ENCODE results near the gene CPLX1. TPM values are rescaled to one million over a fixed set of nuclear protein-coding genes. Genes with fewer than 3 reads are reported as not detected.
A peak's percentile ranks its signal among the peaks of the same experiment; 100 is the strongest.
"Not testable (repeated sequence)": the region's sequence is repeated elsewhere in the genome, so short reads cannot be mapped to it uniquely, and the experiment has no call there.

CPLX1 gene
- total RNA-seq, 8 experiments from 2014 or later, result 1.8 to 15.1 (median 5.4) TPM

DNA sequence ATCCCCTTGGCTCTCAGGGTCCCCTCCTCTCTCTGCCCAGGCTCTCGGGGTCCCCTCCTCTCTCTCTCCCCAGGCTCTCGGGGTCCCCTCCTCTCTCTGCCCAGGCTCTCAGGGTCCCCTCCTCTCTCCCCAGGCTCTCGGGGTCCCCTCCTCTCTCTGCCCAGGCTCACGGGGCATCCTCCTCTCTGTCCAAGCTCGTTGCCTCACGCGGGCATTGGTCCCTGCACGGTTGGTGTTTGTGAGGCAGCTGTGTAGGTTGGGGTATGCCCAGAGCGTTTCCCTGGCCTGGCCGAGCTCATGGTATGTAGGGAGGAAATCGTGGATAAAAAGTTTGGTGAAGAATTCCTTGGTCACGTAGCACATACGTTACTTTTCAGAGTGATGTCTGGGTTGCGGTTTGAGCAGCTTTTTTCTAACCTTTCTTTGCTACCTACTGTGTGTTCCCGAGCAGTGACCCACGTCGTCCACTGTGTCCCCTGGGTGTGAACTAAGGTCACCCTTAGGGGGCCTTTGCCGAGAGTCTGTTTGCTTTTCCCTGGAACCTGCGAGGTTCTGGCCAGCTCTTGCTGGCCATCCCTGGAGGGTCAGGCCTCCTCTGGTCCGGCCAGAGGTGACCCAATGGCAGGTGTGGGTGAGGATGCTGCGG lies 83.7 kb downstream of the CPLX1 start:
- H3K4me3 ChIP-seq, result no peak overlapping the region
- H3K4me1 ChIP-seq (replicated peaks in 1 of 2), result no peaks in the 10 kb centered on the region
- 24 to 90% (median 80%) methylated on average over 2 to 5 of the region's 21 CpGs; no CpG with 5 or more reads in 5 of the 10 experiments for WGBS, 10 experiments
- in situ Hi-C loops (cut with MboI; ENCODE audit: low pct_unique_long_range_greater_than_20kb in 2 of 9, low sequenced_read_pairs in 9 of 9, unreplicated experiment in 9 of 9), result no loop called here
- peak in 1 of 8 experiments; percentile 46 for ATAC-seq (replicated peaks in 6 of 8)
- H3K27ac ChIP-seq, result no peak overlapping the region

DNA sequence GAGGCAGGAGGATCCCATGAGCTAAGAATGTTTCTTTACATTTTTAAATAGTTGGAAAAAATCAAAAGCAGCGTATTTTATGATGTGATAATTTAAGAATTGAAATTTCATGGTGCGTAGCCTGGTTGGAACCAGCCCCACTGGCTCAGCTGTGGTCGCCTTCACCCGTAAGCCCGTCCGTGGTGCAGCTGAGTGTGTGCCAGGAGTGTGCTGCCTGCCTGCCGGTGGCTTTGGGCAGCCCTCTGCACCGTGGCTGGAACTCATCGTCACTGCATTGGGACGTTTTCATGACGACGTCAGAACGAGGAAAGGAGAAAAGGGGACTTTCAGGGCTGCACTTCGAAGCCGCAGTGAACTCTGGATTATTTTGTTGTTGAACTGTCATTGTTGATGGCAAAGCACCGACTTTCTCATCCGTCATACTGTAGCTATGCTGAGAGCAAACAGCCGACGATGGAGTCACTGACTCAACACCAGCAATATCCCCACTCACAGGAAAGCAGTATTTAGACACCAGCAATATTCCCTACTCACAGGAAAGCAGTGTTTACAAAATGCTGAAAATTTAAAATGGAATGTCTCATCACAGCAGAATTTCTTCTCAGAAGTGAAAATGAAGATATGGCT lies 85.2 kb downstream of the CPLX1 start:
- no peak for ATAC-seq (replicated peaks in 6 of 8)
- in situ Hi-C loops (cut with MboI; ENCODE audit: low pct_unique_long_range_greater_than_20kb in 2 of 9, low sequenced_read_pairs in 9 of 9, unreplicated experiment in 9 of 9), result no loop called here
- H3K4me3 ChIP-seq, result no peak overlapping the region
- H3K27ac ChIP-seq, result no peak overlapping the region
- WGBS, 10 experiments, result 30 to 100% (median 89%) methylated on average over 2 to 14 of the region's 19 CpGs; no CpG with 5 or more reads in 1 of the 10 experiments
- H3K4me1 ChIP-seq (replicated peaks in 1 of 2), result no peaks in the 10 kb centered on the region

DNA sequence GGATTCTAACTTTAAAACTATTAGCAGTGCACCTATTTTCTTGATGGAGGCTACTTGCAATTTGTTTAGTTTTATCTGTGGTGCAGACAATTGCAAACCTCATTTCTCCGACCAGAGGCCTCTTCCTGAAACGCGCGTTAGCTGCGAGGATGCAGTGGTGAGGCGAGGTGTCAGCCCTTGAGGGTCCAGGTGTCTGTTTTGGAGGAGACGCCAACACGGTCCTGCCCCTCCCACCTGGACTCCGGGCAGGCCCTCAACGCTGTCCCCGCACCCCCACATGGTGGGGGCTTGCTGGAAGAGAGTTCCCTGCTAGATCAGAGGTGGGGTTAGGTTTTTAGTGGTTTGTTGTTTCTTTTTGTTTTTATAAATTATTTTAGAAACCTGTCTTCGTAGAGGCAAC lies 85.9 kb downstream of the CPLX1 start:
- in situ Hi-C loops (cut with MboI; ENCODE audit: low pct_unique_long_range_greater_than_20kb in 2 of 9, low sequenced_read_pairs in 9 of 9, unreplicated experiment in 9 of 9), result no loop called here
- ATAC-seq (replicated peaks in 6 of 8), result no peak
- WGBS, 10 experiments, result 92 to 100% (median 99%) methylated on average over 1 to 6 of the region's 12 CpGs; no CpG with 5 or more reads in 4 of the 10 experiments
- Histone ChIP-seq H3K4me1 (replicated peaks in 1 of 2) (no peaks in the 10 kb centered on the region), H3K4me3 (no peak overlapping the region), H3K27ac (no peak overlapping the region)

DNA sequence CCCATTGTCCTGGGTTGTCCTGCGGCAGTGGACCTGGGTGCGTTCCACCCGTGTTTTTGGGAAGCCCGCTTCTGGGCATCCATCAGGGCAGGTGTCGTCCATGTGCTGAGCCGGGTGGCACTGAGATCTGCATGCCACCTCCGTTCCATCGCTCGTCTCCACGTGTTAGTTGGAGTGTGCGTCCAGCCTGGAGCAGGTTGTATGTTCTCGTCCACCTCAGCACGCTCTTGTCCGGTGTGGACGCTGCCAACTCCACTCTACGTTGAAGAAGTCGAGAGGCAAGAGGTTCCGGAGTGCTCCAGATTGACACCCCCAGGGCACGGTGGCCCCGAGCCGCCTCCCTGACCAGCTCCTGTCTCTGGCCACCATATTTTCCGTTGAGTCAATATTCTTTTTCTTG lies 86.4 kb downstream of the CPLX1 start:
- no peak overlapping the region for H3K27ac ChIP-seq
- in situ Hi-C loops (cut with MboI; ENCODE audit: low pct_unique_long_range_greater_than_20kb in 2 of 9, low sequenced_read_pairs in 9 of 9, unreplicated experiment in 9 of 9), result no loop called here
- 80 to 100% (median 98%) methylated on average over 1 to 12 of the region's 22 CpGs; no CpG with 5 or more reads in 3 of the 10 experiments for WGBS, 10 experiments
- no peak overlapping the region for H3K4me3 ChIP-seq
- H3K4me1 ChIP-seq (replicated peaks in 1 of 2), result no peaks in the 10 kb centered on the region
- no peak for ATAC-seq (replicated peaks in 6 of 8)

GRCh38 chr4:738781-739280 lies 87.1 kb downstream of the CPLX1 start:
- in situ Hi-C loops (cut with MboI; ENCODE audit: low pct_unique_long_range_greater_than_20kb in 2 of 9, low sequenced_read_pairs in 9 of 9, unreplicated experiment in 9 of 9), result no loop called here
- WGBS, 10 experiments, result 80 to 100% (median 92%) methylated on average over 1 to 8 of the region's 16 CpGs; no CpG with 5 or more reads in 2 of the 10 experiments
- Histone ChIP-seq H3K4me3 (no peak overlapping the region), H3K4me1 (replicated peaks in 1 of 2) (no peaks in the 10 kb centered on the region), H3K27ac (no peak overlapping the region)
- ATAC-seq (replicated peaks in 6 of 8), result no peak

DNA sequence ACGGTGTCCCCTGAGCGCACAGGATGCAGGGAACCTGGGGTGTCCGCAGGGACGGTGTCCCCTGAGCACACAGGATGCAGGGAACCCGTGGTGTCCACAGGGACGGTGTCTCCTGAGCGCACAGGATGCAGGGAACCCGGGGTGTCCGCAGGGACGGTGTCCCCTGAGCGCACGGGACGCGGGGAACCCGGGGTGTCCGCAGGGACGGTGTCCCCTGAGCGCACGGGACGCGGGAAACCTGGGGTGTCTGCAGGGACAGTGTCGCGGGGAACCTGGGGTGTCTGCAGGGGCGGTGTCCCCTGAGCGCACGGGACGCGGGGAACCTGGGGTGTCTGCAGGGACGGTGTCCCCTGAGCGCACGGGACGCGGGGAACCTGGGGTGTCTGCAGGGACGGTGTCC lies 89.4 kb downstream of the CPLX1 start:
- H3K4me3 ChIP-seq; ATAC-seq (replicated peaks in 6 of 8); in situ Hi-C loops (cut with MboI; ENCODE audit: low pct_unique_long_range_greater_than_20kb in 2 of 9, low sequenced_read_pairs in 9 of 9, unreplicated experiment in 9 of 9); H3K27ac ChIP-seq; H3K4me1 ChIP-seq (replicated peaks in 1 of 2): not testable (repeated sequence)
- WGBS, 10 experiments, result 100% methylated on average over 2 of the region's 34 CpGs; no CpG with 5 or more reads in 9 of the 10 experiments

GRCh38 chr4:735583-735982 lies 90.3 kb downstream of the CPLX1 start:
- ATAC-seq (replicated peaks in 6 of 8), result no peak
- Histone ChIP-seq H3K4me1 (replicated peaks in 1 of 2) (no peaks in the 10 kb centered on the region), H3K4me3 (no peak overlapping the region), H3K27ac (no peak overlapping the region)
- 77 to 100% (median 97%) methylated on average over 1 to 5 of the region's 8 CpGs; no CpG with 5 or more reads in 4 of the 10 experiments for WGBS, 10 experiments
- in situ Hi-C loops (cut with MboI; ENCODE audit: low pct_unique_long_range_greater_than_20kb in 2 of 9, low sequenced_read_pairs in 9 of 9, unreplicated experiment in 9 of 9), result no loop called here

Other genes with a start within 250 kb of the CPLX1 start
- gene TMEM271, start 249.8 kb downstream of the CPLX1 start, total RNA-seq, result 1 to 10 TPM in 4 of 8 experiments, under 1 TPM in 1, not detected in 3; 0.88 to 3.7 (median 2.3) TPM
- 1 to 10 TPM; 3.8 to 6.4 (median 4.9) TPM for gene PDE6B, start 200.6 kb downstream of the CPLX1 start, total RNA-seq
- 100 to 1,000 TPM; 668 to 891 (median 799) TPM for gene ATP5ME, start 151.9 kb downstream of the CPLX1 start, total RNA-seq
- 10 to 100 TPM in 5 of 8 experiments, 1 to 10 TPM in 3; 6.7 to 41.2 (median 16.8) TPM for gene MYL5, start 151.6 kb downstream of the CPLX1 start, total RNA-seq
- gene SLC49A3, start 137.0 kb downstream of the CPLX1 start, total RNA-seq, result 1 to 10 TPM in 1 of 8 experiments, under 1 TPM in 5, not detected in 2; 0.13 to 1.7 (median 0.37) TPM
- 10 to 100 TPM; 21.8 to 86.9 (median 42.1) TPM for gene PCGF3, start 120.3 kb downstream of the CPLX1 start, total RNA-seq
- gene GAK, start 106.2 kb upstream of the CPLX1 start, total RNA-seq, result 10 to 100 TPM; 26.1 to 94.0 (median 44.6) TPM
- 10 to 100 TPM; 12.0 to 31.3 (median 27.3) TPM for gene TMEM175, start 106.3 kb upstream of the CPLX1 start, total RNA-seq
- 10 to 100 TPM in 2 of 8 experiments, 1 to 10 TPM in 6; 2.9 to 11.7 (median 6.7) TPM for gene DGKQ, start 147.4 kb upstream of the CPLX1 start, total RNA-seq
- 10 to 100 TPM in 3 of 8 experiments, 1 to 10 TPM in 4, under 1 TPM in 1; 0.88 to 17.4 (median 5.0) TPM for gene IDUA, start 160.9 kb upstream of the CPLX1 start, total RNA-seq
- gene SLC26A1, start 167.3 kb upstream of the CPLX1 start, total RNA-seq, result 1 to 10 TPM in 5 of 8 experiments, under 1 TPM in 3; 0.60 to 6.3 (median 2.0) TPM
- gene FGFRL1, start 185.5 kb upstream of the CPLX1 start, total RNA-seq, result 10 to 100 TPM in 5 of 8 experiments, 1 to 10 TPM in 3; 5.4 to 42.4 (median 15.0) TPM